ENCODE results near the gene CRAMP1. TPM values are rescaled to one million over a fixed set of nuclear protein-coding genes. Genes with fewer than 3 reads are reported as not detected.
"Not testable (repeated sequence)": the region's sequence is repeated elsewhere in the genome, so short reads cannot be mapped to it uniquely, and the experiment has no call there.

Gene CRAMP1
- total and polyA plus RNA-seq, 11 donors, result 6.2 to 16.9 (median 10.6) TPM

- no peak for ATAC-seq
- no peaks in the 10 kb centered on the region for H3K4me1 ChIP-seq
- peaks cover 0 to 39% (median 23%) of the 10 kb centered on the region in 9 donors for H3K36me3 ChIP-seq
- no peaks in the 10 kb centered on the region for H3K9me3 ChIP-seq
- intact Hi-C loops (cut with DNase I), result no loop called here
- H3K27me3 ChIP-seq, result no peaks in the 10 kb centered on the region
- H3K27ac ChIP-seq, result no peak overlapping the region
- TF ChIP-seq POLR2A (IDR thresholded peaks at IDR 0.05) (no peak), CTCF (IDR thresholded peaks at IDR 0.05) (no peak)
- no peak for DNase-seq
- WGBS, 4 donors, result 90 to 94% (median 92%) methylated on average over 6 of the region's 6 CpGs
- H3K4me3 ChIP-seq, result no peak overlapping the region
These were observed 21.8 kb upstream of the CRAMP1 start for GRCh38 chr16:1590366-1590765.

GRCh38 chr16:1590930-1591705 lies 21.0 kb upstream of the CRAMP1 start:
- ATAC-seq (no peak), DNase-seq (no peak)
- Histone ChIP-seq H3K4me1 (no peaks in the 10 kb centered on the region), H3K36me3 (peaks cover 0 to 35% (median 20%) of the 10 kb centered on the region in 9 donors), H3K27me3 (no peaks in the 10 kb centered on the region), H3K9me3 (no peaks in the 10 kb centered on the region), H3K4me3 (no peak overlapping the region), H3K27ac (no peak overlapping the region)
- WGBS, 4 donors, result 91 to 96% (median 95%) methylated on average over 23 of the region's 23 CpGs
- TF ChIP-seq POLR2A (IDR thresholded peaks at IDR 0.05) (no peak), CTCF (IDR thresholded peaks at IDR 0.05) (no peak)
- intact Hi-C loops (cut with DNase I), result no loop called here

- Histone ChIP-seq H3K36me3 (peaks cover 0 to 28% (median 13%) of the 10 kb centered on the region in 9 donors), H3K9me3 (no peaks in the 10 kb centered on the region), H3K4me3 (no peak overlapping the region), H3K27me3 (no peaks in the 10 kb centered on the region), H3K27ac (no peak overlapping the region), H3K4me1 (no peaks in the 10 kb centered on the region)
- intact Hi-C loops (cut with DNase I), result no loop called here
- TF ChIP-seq POLR2A (IDR thresholded peaks at IDR 0.05) (no peak), CTCF (IDR thresholded peaks at IDR 0.05) (no peak)
- ATAC-seq (no peak), DNase-seq (no peak)
- 92 to 96% (median 95%) methylated on average over 16 of the region's 16 CpGs for WGBS, 4 donors
These were observed 19.7 kb upstream of the CRAMP1 start for GRCh38 chr16:1592446-1592845.

- DNase-seq; H3K27ac ChIP-seq; intact Hi-C loops (cut with DNase I); H3K27me3 ChIP-seq; H3K4me3 ChIP-seq; H3K9me3 ChIP-seq; H3K4me1 ChIP-seq; ATAC-seq: not testable (repeated sequence)
- 88 to 94% (median 89%) methylated on average over 5 of the region's 5 CpGs for WGBS, 4 donors
- peaks cover 0 to 13% (median 0%) of the 10 kb centered on the region in 9 donors for H3K36me3 ChIP-seq
These were observed 16.6 kb upstream of the CRAMP1 start for GRCh38 chr16:1595511-1595910.

GRCh38 chr16:1596516-1596915 lies 15.6 kb upstream of the CRAMP1 start:
- TF ChIP-seq POLR2A (IDR thresholded peaks at IDR 0.05) (no peak), CTCF (IDR thresholded peaks at IDR 0.05) (no peak)
- H3K27me3 ChIP-seq, result no peaks in the 10 kb centered on the region
- peaks cover 0 to 23% (median 9%) of the 10 kb centered on the region in 9 donors for H3K36me3 ChIP-seq
- no peak overlapping the region for H3K27ac ChIP-seq
- no peak overlapping the region for H3K4me3 ChIP-seq
- 87 to 94% (median 90%) methylated on average over 12 of the region's 12 CpGs for WGBS, 4 donors
- intact Hi-C loops (cut with DNase I), result no loop called here
- ATAC-seq, result no peak
- no peaks in the 10 kb centered on the region for H3K4me1 ChIP-seq
- no peaks in the 10 kb centered on the region for H3K9me3 ChIP-seq
- no peak for DNase-seq
